H1 (cell line): ENCODE data around the gene ZMIZ1. TPM values are rescaled to one million over a fixed set of nuclear protein-coding genes. Genes with fewer than 3 reads are reported as not detected.

Experiments
- CTCF ChIA-PET: fragments of 300-600 bp; sonication (Branson Sonifier 250); formaldehyde crosslinking; loops from one replicate; lab custom pipeline; 2021; ENCODE audit not compliant: partially characterized antibody; lab: Charles Lee
- POLR2A ChIA-PET: fragments of 300-600 bp; sonication (Branson Sonifier 250); formaldehyde crosslinking; loops from one replicate; lab custom pipeline; 2021; ENCODE audit warnings: inconsistent platforms; ENCODE audit not compliant: partially characterized antibody; lab: Charles Lee
- DNase-seq, 2 experiments: peaks; one replicate each; pipeline versions ENCODE4 v3.0.0 to v3.0.0-alpha.2; 2010 to 2022; ENCODE audit warnings: low spot score in 2 of 2, low read depth in 1 of 2, mixed read lengths in 1 of 2
- FAIRE-seq: peaks from 2 replicates; lab custom pipeline; 2011; peaks lifted over from hg19 to GRCh38; lab: Jason Lieb, UNC
- H2AFZ ChIP-seq: 2 replicates; pipeline ENCODE4 v1.8.1; 2012; ENCODE audit warnings: low read length, inconsistent platforms
- H2AK5ac ChIP-seq: 2 replicates; pipeline ENCODE4 v1.6.1; 2013; ENCODE audit warnings: low read depth, low read length
- H2BK120ac ChIP-seq: replicated peaks from 2 replicates; pipeline ENCODE3; 2013; ENCODE audit warnings: low read depth, low read length, inconsistent platforms
- H2BK12ac ChIP-seq: 2 replicates; pipeline ENCODE4 v1.6.1; 2013; ENCODE audit warnings: low read depth, low read length
- H2BK15ac ChIP-seq: 2 replicates; pipeline ENCODE4 v1.6.1; 2013; ENCODE audit warnings: low read length
- H2BK20ac ChIP-seq: 2 replicates; pipeline ENCODE4 v1.6.1; 2013; ENCODE audit warnings: low read length
- H2BK5ac ChIP-seq: 2 replicates; pipeline ENCODE4 v1.6.1; 2013; ENCODE audit warnings: low read depth, low read length
- H3K14ac ChIP-seq: 2 replicates; pipeline ENCODE4 v1.6.1; 2013; ENCODE audit warnings: inconsistent platforms; ENCODE audit not compliant: insufficient read length
- H3K18ac ChIP-seq: 2 replicates; pipeline ENCODE4 v1.6.1; 2013; ENCODE audit warnings: low read length; ENCODE audit errors: extremely low read depth
- H3K23ac ChIP-seq: 2 replicates; pipeline ENCODE4 v1.6.1; 2013; ENCODE audit warnings: inconsistent platforms; ENCODE audit not compliant: insufficient read length
- H3K23me2 ChIP-seq: 2 replicates; pipeline ENCODE4 v1.6.1; 2013; ENCODE audit warnings: low read depth, low read length
- H3K27ac ChIP-seq: 2 replicates; pipeline ENCODE4 v1.6.1; 2011; ENCODE audit warnings: low read depth, low read length, inconsistent platforms
- H3K27me3 ChIP-seq, 4 experiments: replicated peaks in 1 of 4; 1 replicate in 1 of 4; 2 replicates in 3 of 4; pipeline versions ENCODE4 v1.6.1 to v1.8.1; 2011 to 2013; ENCODE audit warnings: low read length in 3 of 4, mild to moderate bottlenecking in 3 of 4, inconsistent platforms in 2 of 4, mixed read lengths in 2 of 4, moderate library complexity in 1 of 4; ENCODE audit not compliant: control insufficient read depth in 3 of 4, insufficient read depth in 3 of 4; ENCODE audit errors: extremely low read depth in 1 of 4
- H3K36me3 ChIP-seq, 4 experiments: 2 replicates each; pipeline versions ENCODE4 v1.6.1 to v1.8.1; 2011 to 2013; ENCODE audit warnings: mild to moderate bottlenecking in 4 of 4, low read length in 3 of 4, moderate library complexity in 2 of 4, control low read depth in 1 of 4, inconsistent platforms in 1 of 4; ENCODE audit not compliant: insufficient read depth in 4 of 4, control insufficient read depth in 2 of 4
- H3K4ac ChIP-seq: replicated peaks from 2 replicates; pipeline ENCODE3; 2013; ENCODE audit warnings: low read length, low read depth, mixed read lengths, inconsistent platforms; ENCODE audit not compliant: insufficient read length
- H3K4me1 ChIP-seq, 4 experiments: replicated peaks in 1 of 4; 1 replicate in 1 of 4; 2 replicates in 3 of 4; pipeline versions ENCODE4 v1.6.1 to v1.8.1; 2011 to 2013; ENCODE audit warnings: low read length in 3 of 4, inconsistent platforms in 2 of 4, mixed read lengths in 1 of 4; ENCODE audit not compliant: insufficient read depth in 4 of 4, control insufficient read depth in 3 of 4
- H3K4me2 ChIP-seq, 2 experiments: 2 replicates each; pipeline versions ENCODE4 v1.6.1 to v1.8.1; 2011 to 2013; ENCODE audit warnings: low read depth in 2 of 2, low read length in 2 of 2, control low read depth in 1 of 2, inconsistent platforms in 1 of 2, mild to moderate bottlenecking in 1 of 2; ENCODE audit not compliant: insufficient read depth in 1 of 2
- H3K4me3 ChIP-seq, 4 experiments: fragments of 200-600, 300-600 bp in 1 of 4; sonication (generic), shearing (Covaris generic), sonication (Bioruptor Twin) in 1 of 4; 2 replicates each; pipeline versions ENCODE4 v1.5.1 to v1.8.1; 2011 to 2016; ENCODE audit warnings: low read length in 4 of 4, low read depth in 3 of 4, control low read depth in 2 of 4, inconsistent platforms in 2 of 4, mild to moderate bottlenecking in 2 of 4, mixed read lengths in 1 of 4, moderate library complexity in 1 of 4; ENCODE audit not compliant: insufficient read depth in 2 of 4; ENCODE audit errors: extremely low read depth in 1 of 4
- H3K56ac ChIP-seq: replicated peaks from 2 replicates; pipeline ENCODE3; 2013; ENCODE audit warnings: low read depth, mild to moderate bottlenecking, mixed read lengths, low read length, inconsistent platforms; ENCODE audit not compliant: insufficient read length
- H3K79me1 ChIP-seq: 2 replicates; pipeline ENCODE4 v1.6.1; 2013; ENCODE audit warnings: low read depth, low read length, control low read depth
- H3K79me2 ChIP-seq, 2 experiments: 2 replicates each; pipeline versions ENCODE4 v1.6.1 to v1.8.1; 2012 to 2013; ENCODE audit warnings: low read length in 2 of 2, mild to moderate bottlenecking in 2 of 2, inconsistent platforms in 1 of 2; ENCODE audit not compliant: insufficient read depth in 2 of 2, control insufficient read depth in 1 of 2
- H3K9ac ChIP-seq, 4 experiments: replicated peaks in 1 of 4; 1 replicate in 1 of 4; 2 replicates in 3 of 4; pipeline versions ENCODE4 v1.6.1 to v1.8.1; 2011 to 2013; ENCODE audit warnings: low read depth in 3 of 4, low read length in 3 of 4, control low read depth in 2 of 4, mild to moderate bottlenecking in 2 of 4, moderate library complexity in 2 of 4, inconsistent platforms in 1 of 4; ENCODE audit errors: extremely low read depth in 1 of 4
- H3K9me3 ChIP-seq, 2 experiments: 2 replicates each; pipeline versions ENCODE4 v1.6.1 to v1.8.1; 2012 to 2013; ENCODE audit warnings: mild to moderate bottlenecking in 2 of 2, moderate library complexity in 2 of 2, control low read depth in 1 of 2, inconsistent platforms in 1 of 2, low read depth in 1 of 2, low read length in 1 of 2, mixed read lengths in 1 of 2; ENCODE audit not compliant: insufficient read depth in 2 of 2
- H4K20me1 ChIP-seq, 2 experiments: replicated peaks in 1 of 2; 2 replicates each; pipeline versions ENCODE3 to v1.8.1; 2011 to 2013; ENCODE audit warnings: inconsistent platforms in 2 of 2, low read length in 2 of 2, mild to moderate bottlenecking in 1 of 2; ENCODE audit not compliant: insufficient read depth in 2 of 2, control insufficient read depth in 1 of 2
- H4K5ac ChIP-seq: 2 replicates; pipeline ENCODE4 v1.6.1; 2013; ENCODE audit warnings: low read length, low read depth, mixed read lengths, inconsistent platforms; ENCODE audit not compliant: insufficient read length
- H4K8ac ChIP-seq: 2 replicates; pipeline ENCODE4 v1.8.0; 2013; ENCODE audit warnings: mild to moderate bottlenecking, moderate library complexity, low read length, inconsistent platforms; ENCODE audit not compliant: insufficient read depth; ENCODE audit errors: extremely low read depth
- H4K91ac ChIP-seq: replicated peaks from 2 replicates; pipeline ENCODE3; 2013; ENCODE audit warnings: low read length, mixed read lengths, inconsistent platforms; ENCODE audit not compliant: insufficient read length
- CTBP2 ChIP-seq: IDR thresholded peaks from 2 replicates; pipeline ENCODE4 v1.7.0; 2011; ENCODE audit warnings: borderline replicate concordance, mild to moderate bottlenecking, moderate library complexity, mixed read lengths, low read length; ENCODE audit not compliant: insufficient read depth, insufficient read length
- WGBS, 2 experiments: shearing (Covaris generic) in 1 of 2; methylation state at CpG; one replicate each; pipeline versions ENCODE4 v1.1.6 to v1.1.7; 2013 to 2015; ENCODE audit warnings: low lambda C conversion rate in 2 of 2, mixed read lengths in 2 of 2, inconsistent platforms in 1 of 2, low coverage in 1 of 2, missing lambda C conversion rate in 1 of 2; ENCODE audit not compliant: insufficient replicate concordance in 2 of 2, insufficient coverage in 1 of 2, insufficient read length in 1 of 2; ENCODE audit errors: extremely low coverage in 1 of 2, missing lambda C conversion rate in 1 of 2; 5-methylcytosine and 5-hydroxymethylcytosine counted together
- polyA plus RNA-seq, 7 experiments: library from polyadenylated mRNA; depleted of rRNA in 3 of 7; stranded (reverse) in 5 of 7; unstranded in 2 of 7; fragments of >200 nt in 5 of 7; fragments of 200-250 nt in 2 of 7; gene quantifications; 1 replicate in 5 of 7; 2 replicates in 1 of 7; 4 replicates in 1 of 7; pipeline versions ENCODE4 v1.2.1 to v1.2.3, GENCODE V29; 2011 to 2013; ENCODE audit warnings: missing spikeins in 2 of 7, mixed read lengths in 2 of 7
- total RNA-seq: library from RNA; stranded (reverse); fragmentation: NEBNext Ultra II Directional; extraction: Animal tissue kit (Norgen Biotek cat#: 25700); gene quantifications from 2 replicates; pipeline ENCODE4 v1.2.1, GENCODE V29; 2021
- TF ChIP-seq, protein P1 (sequence below): IDR thresholded peaks from 2 replicates; pipeline ENCODE4 v1.6.1; 2012; ENCODE audit warnings: inconsistent platforms

Gene ZMIZ1
- total and polyA plus RNA-seq, 2 of the 8 experiments (the other 6 are each of a cell fraction or from before 2014, with no cell fraction given): 8.1 to 28.0 TPM

- H2BK5ac ChIP-seq: no peak overlapping the region
- H3K9ac ChIP-seq: no peak overlapping the region
- H3K4ac ChIP-seq: no peak overlapping the region
- peaks cover 10 to 29% (median 27%) of the 10 kb centered on the region in 4 experiments for H3K27me3 ChIP-seq
- H2BK12ac ChIP-seq: no peak overlapping the region
- H3K4me2 ChIP-seq: no peak overlapping the region
- no peak for DNase-seq
- no peak overlapping the region for H3K56ac ChIP-seq
- FAIRE-seq: no peak
- H3K27ac ChIP-seq: no peak overlapping the region
- TF ChIP-seq, protein P1, sequence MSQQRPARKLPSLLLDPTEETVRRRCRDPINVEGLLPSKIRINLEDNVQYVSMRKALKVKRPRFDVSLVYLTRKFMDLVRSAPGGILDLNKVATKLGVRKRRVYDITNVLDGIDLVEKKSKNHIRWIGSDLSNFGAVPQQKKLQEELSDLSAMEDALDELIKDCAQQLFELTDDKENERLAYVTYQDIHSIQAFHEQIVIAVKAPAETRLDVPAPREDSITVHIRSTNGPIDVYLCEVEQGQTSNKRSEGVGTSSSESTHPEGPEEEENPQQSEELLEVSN: no peak
- no peak for TF ChIP-seq CTBP2
- no peak overlapping the region for H3K4me3 ChIP-seq
- H3K18ac ChIP-seq: no peak overlapping the region
- H3K9me3 ChIP-seq: no peaks in the 10 kb centered on the region
- H4K5ac ChIP-seq: no peak overlapping the region
- H3K14ac ChIP-seq: no peak overlapping the region
- H4K91ac ChIP-seq: no peak overlapping the region
- peaks cover 43 to 51% of the 10 kb centered on the region in 2 experiments for H4K20me1 ChIP-seq
- H4K8ac ChIP-seq: no peak overlapping the region
- no peak overlapping the region for H2BK120ac ChIP-seq
- H3K79me2 ChIP-seq: peaks cover 0 to 11% of the 10 kb centered on the region in 2 experiments; a peak in 1 of 4 replicates
- no peak overlapping the region for H2BK15ac ChIP-seq
- no peaks in the 10 kb centered on the region for H3K36me3 ChIP-seq
- H3K23me2 ChIP-seq: peaks cover 12% of the 10 kb centered on the region; the same call in 1 of the 2 replicates
- ChIA-PET CTCF (interaction anchor here (1.0 to 3.3 kb wide), 2 partner anchors 11 to 99 kb away, joined by 3 to 14 read pairs; no protein-coding TSS in a partner anchor), POLR2A (interaction anchor here (1.7 kb wide), 1 partner anchor 11 kb away, joined by 5 read pairs; no protein-coding TSS in a partner anchor)
- H2BK20ac ChIP-seq: no peak overlapping the region
- no peak overlapping the region for H2AFZ ChIP-seq
- H3K23ac ChIP-seq: no peak overlapping the region
- H3K4me1 ChIP-seq: peaks cover 6 to 18% (median 12%) of the 10 kb centered on the region in 4 experiments
- peaks cover 10% of the 10 kb centered on the region for H3K79me1 ChIP-seq
- H2AK5ac ChIP-seq: no peak overlapping the region
- WGBS, 2 experiments: 95% methylated on average over 11 of the region's 14 CpGs; no CpG with 5 or more reads in 1 of the 2 experiments
These were observed 177.4 kb downstream of the ZMIZ1 start for GRCh38 chr10:79246209-79246581.
